HepG2 (cell line): ENCODE results near the gene PRKAR1B. TPM values are rescaled to one million over a fixed set of nuclear protein-coding genes. Genes with fewer than 3 reads are reported as not detected.

Experiments
- ATAC-seq: fragments of 200-7000 bp; cut with Tn5 transposase; 3 replicates; pipeline ENCODE4 v1.9.1; 2020; ENCODE audit warnings: mild to moderate bottlenecking, moderate library complexity
- BruUV-seq: library from RNA; stranded (reverse); fragments of 400-500 nt; replicated peaks from 2 replicates; lab custom pipeline; 2021; lab: Mats Ljungman, UMichigan
- CTCF ChIA-PET: fragments of 300-600 bp; formaldehyde crosslinking; extraction: SDS; loops from one replicate; lab custom pipeline; 2021; ENCODE audit warnings: low total read pairs, inconsistent platforms, low intra/inter-chr PET ratio; lab: Yijun Ruan, JAX
- POLR2A ChIA-PET: fragments of 350-600 bp; sonication (Branson Sonifier 250); formaldehyde crosslinking; loops from one replicate; lab custom pipeline; 2020; ENCODE audit warnings: antibody characterized with exemption, inconsistent platforms; lab: Yijun Ruan, JAX
- DNase-seq: peaks from one replicate; pipeline ENCODE4 v3.0.0-alpha.2; 2015; ENCODE audit warnings: low spot score
- FAIRE-seq: peaks from 3 replicates; lab custom pipeline; 2011; peaks lifted over from hg19 to GRCh38; lab: Jason Lieb, UNC
- H2AFZ ChIP-seq: one replicate; pipeline ENCODE4 v1.6.1; 2011; ENCODE audit warnings: low read length, inconsistent platforms
- H3K27ac ChIP-seq: fragments of 300-600 bp; 3 replicates; pipeline ENCODE4 v1.8.0; 2011; ENCODE audit warnings: mixed run types, mild to moderate bottlenecking, mixed read lengths, low read length, inconsistent platforms; ENCODE audit not compliant: insufficient read depth; ENCODE audit errors: extremely low read length
- H3K27me3 ChIP-seq, 2 experiments: fragments of 200-600 bp in 1 of 2; 2 replicates in 1 of 2; 3 replicates in 1 of 2; pipeline versions ENCODE4 v1.6.0 to v1.8.0; 2011; ENCODE audit warnings: low read length in 2 of 2, mild to moderate bottlenecking in 2 of 2, moderate library complexity in 2 of 2, inconsistent platforms in 1 of 2; ENCODE audit not compliant: insufficient read depth in 2 of 2, control insufficient read depth in 1 of 2
- H3K36me3 ChIP-seq, 2 experiments: fragments of 200-600 bp in 1 of 2; replicated peaks in 1 of 2; 2 replicates in 1 of 2; 3 replicates in 1 of 2; pipeline versions ENCODE4 v1.5.1 to v1.8.0; 2011; ENCODE audit warnings: low read length in 2 of 2, inconsistent platforms in 1 of 2; ENCODE audit not compliant: insufficient read depth in 2 of 2, control insufficient read depth in 1 of 2
- H3K4me1 ChIP-seq: 2 replicates; pipeline ENCODE4 v1.5.1; 2012; ENCODE audit warnings: low read length, inconsistent platforms; ENCODE audit not compliant: insufficient read depth
- H3K4me2 ChIP-seq: 2 replicates; pipeline ENCODE4 v1.6.0; 2011; ENCODE audit warnings: low read depth, low read length, inconsistent platforms
- H3K4me3 ChIP-seq, 3 experiments: fragments of 200-600 bp in 1 of 3; sonication (generic), shearing (Covaris generic) in 1 of 3; replicated peaks in 1 of 3; 2 replicates each; pipeline ENCODE4 v1.5.1; 2011 to 2016; ENCODE audit warnings: low read length in 3 of 3, inconsistent platforms in 2 of 3, low read depth in 2 of 3, mild to moderate bottlenecking in 2 of 3, control low read depth in 1 of 3, mixed read lengths in 1 of 3; ENCODE audit not compliant: insufficient read depth in 1 of 3
- H3K79me2 ChIP-seq: one replicate; pipeline ENCODE4 v1.6.1; 2011; ENCODE audit warnings: low read length, inconsistent platforms; ENCODE audit not compliant: insufficient read depth
- H3K9ac ChIP-seq: 2 replicates; pipeline ENCODE4 v1.6.0; 2011; ENCODE audit warnings: mild to moderate bottlenecking, low read depth, low read length, inconsistent platforms; ENCODE audit not compliant: insufficient read depth
- H3K9me3 ChIP-seq: 2 replicates; pipeline ENCODE4 v1.5.1; 2012; ENCODE audit warnings: mild to moderate bottlenecking, low read length
- H4K20me1 ChIP-seq: 2 replicates; pipeline ENCODE4 v1.6.0; 2011; ENCODE audit warnings: inconsistent platforms, mild to moderate bottlenecking, low read length, moderate library complexity; ENCODE audit not compliant: insufficient read depth
- HNF4A ChIP-seq: sonication (generic); formaldehyde crosslinking; IDR thresholded peaks from 2 replicates; pipeline ENCODE4 v1.4.0; 2020; ENCODE audit warnings: missing genetic modification reagents
- KDM3A ChIP-seq: IDR thresholded peaks from 2 replicates; pipeline ENCODE4 v1.6.1; 2018; ENCODE audit warnings: low read depth, missing compliant biosample characterization
- MXD4 ChIP-seq: IDR thresholded peaks from 2 replicates; pipeline ENCODE4 v1.6.1; 2016; ENCODE audit warnings: mild to moderate bottlenecking, missing biosample characterization, missing genetic modification reagents
- NFIC ChIP-seq: IDR thresholded peaks from 2 replicates; pipeline ENCODE4 v1.6.1; 2012; ENCODE audit warnings: mild to moderate bottlenecking, low read length, inconsistent platforms
- NPAS2 ChIP-seq: sonication (generic); formaldehyde crosslinking; IDR thresholded peaks from 2 replicates; pipeline ENCODE4 v1.8.0; 2022; ENCODE audit warnings: mild to moderate bottlenecking, missing genetic modification reagents, borderline replicate concordance
- POLR2AphosphoS5 ChIP-seq: IDR thresholded peaks from 2 replicates; pipeline ENCODE4 v1.6.1; 2012; ENCODE audit warnings: low read depth, low read length
- SCMH1 ChIP-seq: sonication (generic); formaldehyde crosslinking; IDR thresholded peaks from 2 replicates; pipeline ENCODE4 v1.9.0; 2021; ENCODE audit warnings: missing genetic modification reagents, mild to moderate bottlenecking, borderline replicate concordance
- SRSF9 ChIP-seq: fragments of 200-400 bp; formaldehyde crosslinking; IDR thresholded peaks from 2 replicates; pipeline ENCODE4 v1.6.1; 2018; ENCODE audit warnings: borderline replicate concordance, mild to moderate bottlenecking, low read depth, low read length; ENCODE audit not compliant: insufficient read depth, poor library complexity, severe bottlenecking
- TBX2 ChIP-seq: sonication (generic); formaldehyde crosslinking; IDR thresholded peaks from 2 replicates; pipeline ENCODE4 v1.5.0; 2020; ENCODE audit warnings: missing genetic modification reagents, mild to moderate bottlenecking, borderline replicate concordance
- ZNF234 ChIP-seq: sonication (generic); formaldehyde crosslinking; conservative IDR thresholded peaks from 2 replicates; pipeline ENCODE4 v1.5.1; 2020; ENCODE audit warnings: mild to moderate bottlenecking, missing genetic modification reagents
- ZNF30 ChIP-seq: sonication (generic); formaldehyde crosslinking; IDR thresholded peaks from 2 replicates; pipeline ENCODE4 v1.5.0; 2020; ENCODE audit warnings: mild to moderate bottlenecking, missing genetic modification reagents
- ZNF333 ChIP-seq: sonication (generic); formaldehyde crosslinking; IDR thresholded peaks from 2 replicates; pipeline ENCODE4 v1.4.0; 2020; ENCODE audit warnings: mild to moderate bottlenecking, missing genetic modification reagents, borderline replicate concordance
- ZNF564 ChIP-seq: sonication (generic); formaldehyde crosslinking; IDR thresholded peaks from 2 replicates; pipeline ENCODE4 v1.8.1; 2023; ENCODE audit warnings: mild to moderate bottlenecking, missing genetic modification reagents
- ZNF788 ChIP-seq: sonication (generic); formaldehyde crosslinking; IDR thresholded peaks from 2 replicates; pipeline ENCODE4 v1.5.0; 2020; ENCODE audit warnings: mild to moderate bottlenecking, missing genetic modification reagents, borderline replicate concordance
- ZSCAN31 ChIP-seq: sonication (generic); formaldehyde crosslinking; IDR thresholded peaks from 2 replicates; pipeline ENCODE4 v1.5.0; 2020; ENCODE audit warnings: low read depth, mild to moderate bottlenecking, missing genetic modification reagents
- WGBS: methylation state at CpG from one replicate; pipeline ENCODE4 v1.1.6; 2017; ENCODE audit warnings: low lambda C conversion rate; 5-methylcytosine and 5-hydroxymethylcytosine counted together
- in situ Hi-C: cut with HindIII; loops from 2 replicates; pipeline ENCODE4 v1.10.0; 2017; ENCODE audit warnings: low pct_unique_long_range_greater_than_20kb; ENCODE audit not compliant: extremely low pct_ligation_motif_present
- intact Hi-C: fragments of 100-400 bp; cut with micrococcal nuclease; formaldehyde crosslinking; loops from one replicate; pipeline ENCODE4 v1.10.0; 2022; ENCODE audit not compliant: unreplicated experiment
- polyA plus RNA-seq, 8 experiments: library from polyadenylated mRNA; depleted of rRNA in 3 of 8; stranded (reverse) in 7 of 8; unstranded in 1 of 8; fragments of >200 nt; fragmentation: Illumina TruSeq in 4 of 8; extraction: Trizol in 4 of 8; gene quantifications; 2 replicates each; pipeline versions ENCODE4 v1.2.1 to v1.2.3, GENCODE V29; 2011 to 2016; ENCODE audit warnings: low read depth in 4 of 8, missing spikeins in 1 of 8, mixed read lengths in 1 of 8; ENCODE audit not compliant: insufficient read depth in 1 of 8
- total RNA-seq, 5 experiments: library from RNA; depleted of rRNA; stranded (reverse); fragments of >200 nt; fragmentation: Illumina TruSeq; extraction: Trizol; gene quantifications; 2 replicates each; pipeline ENCODE4 v1.2.3, GENCODE V29; 2016; ENCODE audit warnings: low read depth in 1 of 5
- TF ChIP-seq, protein P1 (sequence below): sonication (generic); formaldehyde crosslinking; IDR thresholded peaks from 2 replicates; pipeline ENCODE4 v1.8.0; 2022; ENCODE audit warnings: missing genetic modification reagents, mild to moderate bottlenecking, inconsistent platforms, borderline replicate concordance
- TF ChIP-seq, protein P2 (sequence below): sonication (generic); formaldehyde crosslinking; IDR thresholded peaks from 2 replicates; pipeline ENCODE4 v1.4.0; 2020; ENCODE audit warnings: missing genetic modification reagents

The PRKAR1B gene
- total and polyA plus RNA-seq, 2 of the 13 experiments (the other 11 are each of a cell fraction or from before 2014, with no cell fraction given) = 7.9 to 28.2 TPM

DNA sequence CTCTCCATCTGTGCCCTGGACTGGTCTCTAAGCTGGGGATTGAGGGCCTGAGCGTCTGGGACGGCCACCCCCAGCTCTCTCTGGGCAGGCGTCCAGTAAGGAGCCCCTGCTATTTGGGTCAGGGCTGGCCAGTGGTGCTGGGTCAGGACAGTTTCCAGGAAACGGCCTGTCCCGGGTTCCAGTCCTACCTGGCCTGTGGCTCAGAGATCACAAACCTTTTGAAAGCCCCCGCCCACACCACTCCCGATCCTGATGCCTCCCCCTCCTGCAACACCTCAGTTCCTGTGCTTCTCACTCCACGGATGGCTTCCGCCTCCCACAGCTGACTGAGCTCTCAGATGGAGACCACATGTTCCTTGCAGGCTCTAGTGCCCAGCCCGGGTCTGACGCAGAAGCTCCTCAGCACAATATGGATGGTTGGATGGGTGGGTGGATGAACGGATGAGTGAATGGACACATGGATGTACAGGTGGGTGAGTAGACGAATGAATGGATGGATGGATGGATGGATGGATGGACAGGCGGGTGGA lies 115.7 kb downstream of the PRKAR1B start:
- no peak for FAIRE-seq
- no peak for DNase-seq
- ATAC-seq = no peak
- Histone ChIP-seq H2AFZ (no peak overlapping the region), H3K27ac (no peak overlapping the region), H3K4me2 (no peak overlapping the region), H3K36me3 (no peaks in the 10 kb centered on the region), H3K9me3 (no peaks in the 10 kb centered on the region), H4K20me1 (no peaks in the 10 kb centered on the region), H3K79me2 (peaks cover 1% of the 10 kb centered on the region), H3K9ac (no peak overlapping the region), H3K27me3 (no peaks in the 10 kb centered on the region), H3K4me3 (no peak overlapping the region), H3K4me1 (peaks cover 20% of the 10 kb centered on the region)
- in situ Hi-C loops (no loop called here), intact Hi-C loops (loop anchor here (10.0 kb wide), 1 partner anchor 77 kb away; no protein-coding TSS in a partner anchor)
- ChIA-PET CTCF (no interaction called here), POLR2A (no interaction called here)
- 79% methylated on average over 11 of the region's 14 CpGs for WGBS
- no TSS peak for BruUV-seq
- TF ChIP-seq SRSF9 (no peak), ZNF333 (CRISPR knock-in tag) (no peak), ZNF234 (no peak), ZNF564 (CRISPR knock-in tag) (no peak)

DNA sequence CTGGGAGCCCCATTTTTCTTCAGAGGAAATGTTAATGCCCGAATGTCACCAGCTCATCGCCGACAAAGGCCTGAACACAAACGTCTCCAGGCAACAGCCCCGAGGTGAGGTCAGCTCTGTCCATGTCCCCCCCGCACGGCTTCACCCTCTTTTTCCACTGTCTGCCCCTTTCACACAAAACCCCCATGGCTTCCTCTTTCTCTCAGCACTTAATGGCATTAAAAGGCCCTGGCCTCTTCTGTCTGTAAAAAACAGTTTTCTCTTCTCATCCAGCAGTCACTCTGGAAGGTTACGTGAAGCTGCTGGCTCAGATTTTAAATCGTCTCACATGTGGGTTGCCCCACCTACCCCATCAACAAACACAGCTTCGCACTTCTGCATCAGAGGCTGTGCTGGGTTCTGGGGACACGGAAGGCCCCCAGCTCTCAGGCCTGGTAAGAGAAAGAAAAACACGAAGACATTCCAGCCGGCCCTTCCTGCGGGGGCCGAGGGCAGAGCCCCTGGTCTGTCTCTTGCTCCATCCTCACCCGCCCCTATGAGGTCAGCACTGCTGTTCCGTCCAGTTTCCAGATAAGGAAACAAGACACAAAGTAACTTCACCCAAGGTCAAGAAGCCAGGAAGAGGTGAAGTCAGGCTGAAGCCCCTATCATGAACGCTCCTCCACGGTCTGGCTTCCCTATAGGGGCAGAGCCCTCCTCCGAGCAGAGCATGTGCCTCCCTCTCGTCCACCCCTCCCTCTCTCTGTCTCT lies 116.4 kb downstream of the PRKAR1B start:
- POLR2A ChIA-PET = no interaction called here
- 92% methylated on average over 15 of the region's 21 CpGs for WGBS
- Histone ChIP-seq H2AFZ (no peak overlapping the region), H3K36me3 (no peaks in the 10 kb centered on the region), H3K9ac (no peak overlapping the region), H3K27ac (no peak overlapping the region), H3K27me3 (no peaks in the 10 kb centered on the region), H3K4me2 (no peak overlapping the region), H3K4me3 (no peak overlapping the region), H3K4me1 (peaks cover 26% of the 10 kb centered on the region), H3K9me3 (no peaks in the 10 kb centered on the region), H3K79me2 (no peaks in the 10 kb centered on the region), H4K20me1 (no peaks in the 10 kb centered on the region)
- DNase-seq (no peak), ATAC-seq (no peak), FAIRE-seq (no peak)
- BruUV-seq = no TSS peak
- CTCF ChIA-PET = no interaction called here
- intact Hi-C loops = loop anchor here (10.0 kb wide), 1 partner anchor 76 kb away; no protein-coding TSS in a partner anchor
- in situ Hi-C loops = no loop called here
- TF ChIP-seq NPAS2 (CRISPR knock-in tag) (no peak), POLR2AphosphoS5 (no peak), ZSCAN31 (CRISPR knock-in tag) (no peak), TBX2 (CRISPR knock-in tag) (no peak), ZNF30 (CRISPR knock-in tag) (no peak), NFIC (no peak), ZNF788 (CRISPR knock-in tag) (no peak), SCMH1 (CRISPR knock-in tag) (no peak), MXD4 (CRISPR knock-in tag) (no peak), KDM3A (CRISPR knock-in tag) (no peak), HNF4A (no peak)
- TF ChIP-seq, protein P1, sequence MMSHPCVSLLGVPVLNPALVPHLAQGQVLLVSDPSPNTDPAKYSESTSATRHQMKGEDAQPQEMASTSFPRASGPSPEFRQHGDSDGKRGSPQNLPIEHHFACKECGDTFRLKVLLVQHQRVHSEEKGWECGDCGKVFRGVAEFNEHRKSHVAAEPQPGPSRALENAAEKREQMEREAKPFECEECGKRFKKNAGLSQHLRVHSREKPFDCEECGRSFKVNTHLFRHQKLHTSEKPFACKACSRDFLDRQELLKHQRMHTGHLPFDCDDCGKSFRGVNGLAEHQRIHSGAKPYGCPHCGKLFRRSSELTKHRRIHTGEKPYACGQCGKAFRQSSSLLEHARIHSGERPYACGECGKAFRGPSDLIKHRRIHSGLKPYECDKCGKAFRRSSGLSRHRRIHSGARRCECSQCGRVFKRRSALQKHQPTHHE (CRISPR knock-in tag) = no peak
- TF ChIP-seq, protein P2, sequence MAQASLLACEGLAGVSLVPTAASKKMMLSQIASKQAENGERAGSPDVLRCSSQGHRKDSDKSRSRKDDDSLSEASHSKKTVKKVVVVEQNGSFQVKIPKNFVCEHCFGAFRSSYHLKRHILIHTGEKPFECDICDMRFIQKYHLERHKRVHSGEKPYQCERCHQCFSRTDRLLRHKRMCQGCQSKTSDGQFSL (CRISPR knock-in tag) = no peak
